ENCODE data around the gene RASEF. TPM values are rescaled to one million over a fixed set of nuclear protein-coding genes. Genes with fewer than 3 reads are reported as not detected.

Gene RASEF
- total RNA-seq, 2 experiments from 2014 or later = not detected

- DNase-seq = no peak
- Mint-ChIP-seq H3K27me3 (peaks cover 8% of the 10 kb centered on the region), H3K4me3 (no peak overlapping the region), H3K36me3 (no peaks in the 10 kb centered on the region), H3K27ac (no peak overlapping the region), H3K9me3 (ENCODE audit: low read depth) (no peaks in the 10 kb centered on the region), H3K4me1 (no peaks in the 10 kb centered on the region)
- no peak for ATAC-seq
- CTCF ChIA-PET = no interaction called here
Measured at GRCh38 chr9:83068414-83068813, 5.5 kb upstream of the RASEF start.

GRCh38 chr9:83067579-83067978, 4.6 kb upstream of the RASEF start:
- CTCF ChIA-PET = no interaction called here
- no peaks in the 10 kb centered on the region for H3K4me1 Mint-ChIP-seq
- no peaks in the 10 kb centered on the region for H3K9me3 Mint-ChIP-seq (ENCODE audit: low read depth)
- no peak overlapping the region for H3K27ac Mint-ChIP-seq
- DNase-seq (no peak), ATAC-seq (no peak)
- H3K4me3 Mint-ChIP-seq = no peak overlapping the region
- no peaks in the 10 kb centered on the region for H3K36me3 Mint-ChIP-seq
- peaks cover 11% of the 10 kb centered on the region for H3K27me3 Mint-ChIP-seq

GRCh38 chr9:83066771-83067170, 3.8 kb upstream of the RASEF start:
- CTCF ChIA-PET = no interaction called here
- Mint-ChIP-seq H3K27me3 (peaks cover 16% of the 10 kb centered on the region), H3K27ac (no peak overlapping the region)

GRCh38 chr9:83065233-83065632, 2.3 kb upstream of the RASEF start:
- Mint-ChIP-seq H3K4me1 (no peaks in the 10 kb centered on the region), H3K4me3 (no peak overlapping the region), H3K9me3 (ENCODE audit: low read depth) (peaks cover 2% of the 10 kb centered on the region), H3K27me3 (peaks cover 26% of the 10 kb centered on the region), H3K36me3 (peaks cover 1% of the 10 kb centered on the region), H3K27ac (no peak overlapping the region)
- CTCF ChIA-PET = no interaction called here
- ATAC-seq (no peak), DNase-seq (no peak)

More at GRCh38 chr9:83066771-83067170, 3.8 kb upstream of the RASEF start:
- H3K9me3 Mint-ChIP-seq (ENCODE audit: low read depth) = no peaks in the 10 kb centered on the region
- H3K4me3 Mint-ChIP-seq = no peak overlapping the region
- H3K4me1 Mint-ChIP-seq = no peaks in the 10 kb centered on the region
- peaks cover 1% of the 10 kb centered on the region for H3K36me3 Mint-ChIP-seq
- DNase-seq (no peak), ATAC-seq (no peak)

DNA sequence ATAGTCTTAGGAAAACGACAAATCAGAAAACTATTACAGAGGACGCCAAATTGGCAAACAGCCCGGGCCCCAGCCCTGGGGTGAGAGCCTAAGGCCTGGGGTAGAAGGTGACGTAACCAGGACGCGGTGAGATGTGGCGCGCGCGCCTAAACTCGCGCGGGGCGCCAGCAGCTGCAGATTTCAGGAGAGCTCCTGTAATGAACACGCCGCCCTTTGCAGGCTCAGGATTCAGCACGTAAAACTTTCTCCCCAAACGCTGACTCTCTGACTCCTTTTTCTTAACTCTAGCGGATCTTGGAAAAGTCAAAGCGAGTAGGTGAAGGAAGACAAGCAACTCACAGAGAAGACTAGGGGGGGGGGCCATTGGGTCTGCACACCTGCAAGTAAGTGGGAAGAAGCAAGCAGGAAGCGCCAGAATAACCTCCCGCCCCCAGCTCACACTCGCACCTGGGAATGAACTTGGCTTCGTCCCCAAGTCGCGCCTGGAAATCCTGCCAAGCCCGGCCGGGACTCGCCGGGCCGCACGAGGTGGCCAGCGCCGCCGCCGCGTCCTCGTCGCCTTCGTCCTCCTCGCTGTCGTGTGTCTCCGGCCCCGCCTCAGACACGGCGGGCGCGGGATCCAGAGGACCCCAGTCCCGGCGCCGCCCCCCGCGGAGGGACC, 822 bp downstream of the RASEF start:
- H3K27ac Mint-ChIP-seq = peak overlapping the region; percentile 34
- CTCF ChIA-PET = no interaction called here
- ATAC-seq (no peak), DNase-seq (no peak)
- peaks cover 4% of the 10 kb centered on the region for H3K9me3 Mint-ChIP-seq (ENCODE audit: low read depth)
- peaks cover 1% of the 10 kb centered on the region for H3K36me3 Mint-ChIP-seq
- no peaks in the 10 kb centered on the region for H3K4me1 Mint-ChIP-seq
- H3K27me3 Mint-ChIP-seq = peaks cover 26% of the 10 kb centered on the region
- H3K4me3 Mint-ChIP-seq = no peak overlapping the region

- no peak overlapping the region for H3K27ac Mint-ChIP-seq
Measured at GRCh38 chr9:83061036-83061435, 1.9 kb downstream of the RASEF start.

GRCh38 chr9:83060556-83060955, 2.4 kb downstream of the RASEF start:
- H3K27ac Mint-ChIP-seq = no peak overlapping the region
- no peak for ATAC-seq
- CTCF ChIA-PET = no interaction called here
- H3K27me3 Mint-ChIP-seq = peaks cover 26% of the 10 kb centered on the region
- no peak for DNase-seq
- no peak overlapping the region for H3K4me3 Mint-ChIP-seq
- H3K4me1 Mint-ChIP-seq = no peaks in the 10 kb centered on the region
- peaks cover 1% of the 10 kb centered on the region for H3K36me3 Mint-ChIP-seq
- H3K9me3 Mint-ChIP-seq (ENCODE audit: low read depth) = peaks cover 6% of the 10 kb centered on the region

More at GRCh38 chr9:83061036-83061435, 1.9 kb downstream of the RASEF start:
- ATAC-seq (no peak), DNase-seq (no peak)
- H3K36me3 Mint-ChIP-seq = peaks cover 1% of the 10 kb centered on the region
- H3K4me3 Mint-ChIP-seq = no peak overlapping the region
- CTCF ChIA-PET = no interaction called here
- H3K9me3 Mint-ChIP-seq (ENCODE audit: low read depth) = peaks cover 6% of the 10 kb centered on the region
- H3K4me1 Mint-ChIP-seq = no peaks in the 10 kb centered on the region
- peaks cover 26% of the 10 kb centered on the region for H3K27me3 Mint-ChIP-seq

DNA sequence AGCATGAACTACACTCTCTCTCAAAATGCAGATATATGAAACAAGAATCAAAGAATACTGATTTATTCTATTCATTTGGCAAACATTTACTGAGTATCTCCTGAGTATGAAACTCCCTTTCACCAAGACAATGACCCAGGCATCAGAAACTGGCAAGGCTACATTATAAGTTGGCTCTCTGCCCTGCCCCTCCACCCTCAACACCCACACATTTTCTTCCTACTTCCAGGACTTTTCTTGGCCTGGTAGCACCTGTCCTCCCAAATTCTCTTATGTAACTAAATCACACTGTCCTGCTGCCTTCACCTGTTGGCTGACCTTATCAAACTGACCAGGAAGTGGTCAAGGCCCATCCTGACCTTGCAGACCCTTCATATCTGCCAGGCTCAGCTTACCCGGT, 3.5 kb downstream of the RASEF start:
- Mint-ChIP-seq H3K4me3 (no peak overlapping the region), H3K36me3 (peaks cover 1% of the 10 kb centered on the region), H3K9me3 (ENCODE audit: low read depth) (peaks cover 10% of the 10 kb centered on the region), H3K27ac (no peak overlapping the region), H3K27me3 (peaks cover 26% of the 10 kb centered on the region), H3K4me1 (no peaks in the 10 kb centered on the region)
- ATAC-seq (no peak), DNase-seq (no peak)
- CTCF ChIA-PET = no interaction called here

- Mint-ChIP-seq H3K4me1 (no peaks in the 10 kb centered on the region), H3K4me3 (no peak overlapping the region), H3K9me3 (ENCODE audit: low read depth) (peaks cover 10% of the 10 kb centered on the region), H3K36me3 (no peaks in the 10 kb centered on the region), H3K27ac (no peak overlapping the region), H3K27me3 (peaks cover 11% of the 10 kb centered on the region)
- ATAC-seq = no peak
- DNase-seq = no peak
- CTCF ChIA-PET = no interaction called here
Measured at GRCh38 chr9:83056911-83057310, 6.0 kb downstream of the RASEF start.

DNA sequence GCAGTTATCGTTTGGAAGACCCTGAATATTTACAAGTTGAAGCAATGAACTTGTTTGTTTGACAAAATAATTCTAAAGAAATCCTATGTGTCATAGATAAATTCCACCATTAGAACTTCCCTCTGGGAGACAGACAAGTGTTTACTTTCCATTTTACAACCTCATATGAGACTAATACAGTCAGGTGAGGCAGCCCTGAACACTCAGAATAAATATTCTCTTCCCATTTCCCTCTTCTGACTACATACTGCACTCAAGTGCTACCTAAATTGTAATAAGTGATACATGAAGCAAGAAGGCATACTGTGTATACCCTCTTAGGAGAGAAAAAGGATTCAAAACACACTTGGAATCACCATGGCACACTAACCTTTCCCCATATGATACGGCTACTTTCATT, 6.8 kb downstream of the RASEF start:
- CTCF ChIA-PET = no interaction called here
- no peaks in the 10 kb centered on the region for H3K4me1 Mint-ChIP-seq
- no peak overlapping the region for H3K4me3 Mint-ChIP-seq
- no peak for DNase-seq
- no peak for ATAC-seq
- peaks cover 10% of the 10 kb centered on the region for H3K9me3 Mint-ChIP-seq (ENCODE audit: low read depth)
- H3K27me3 Mint-ChIP-seq = peaks cover 4% of the 10 kb centered on the region
- no peak overlapping the region for H3K27ac Mint-ChIP-seq
- no peaks in the 10 kb centered on the region for H3K36me3 Mint-ChIP-seq

DNA sequence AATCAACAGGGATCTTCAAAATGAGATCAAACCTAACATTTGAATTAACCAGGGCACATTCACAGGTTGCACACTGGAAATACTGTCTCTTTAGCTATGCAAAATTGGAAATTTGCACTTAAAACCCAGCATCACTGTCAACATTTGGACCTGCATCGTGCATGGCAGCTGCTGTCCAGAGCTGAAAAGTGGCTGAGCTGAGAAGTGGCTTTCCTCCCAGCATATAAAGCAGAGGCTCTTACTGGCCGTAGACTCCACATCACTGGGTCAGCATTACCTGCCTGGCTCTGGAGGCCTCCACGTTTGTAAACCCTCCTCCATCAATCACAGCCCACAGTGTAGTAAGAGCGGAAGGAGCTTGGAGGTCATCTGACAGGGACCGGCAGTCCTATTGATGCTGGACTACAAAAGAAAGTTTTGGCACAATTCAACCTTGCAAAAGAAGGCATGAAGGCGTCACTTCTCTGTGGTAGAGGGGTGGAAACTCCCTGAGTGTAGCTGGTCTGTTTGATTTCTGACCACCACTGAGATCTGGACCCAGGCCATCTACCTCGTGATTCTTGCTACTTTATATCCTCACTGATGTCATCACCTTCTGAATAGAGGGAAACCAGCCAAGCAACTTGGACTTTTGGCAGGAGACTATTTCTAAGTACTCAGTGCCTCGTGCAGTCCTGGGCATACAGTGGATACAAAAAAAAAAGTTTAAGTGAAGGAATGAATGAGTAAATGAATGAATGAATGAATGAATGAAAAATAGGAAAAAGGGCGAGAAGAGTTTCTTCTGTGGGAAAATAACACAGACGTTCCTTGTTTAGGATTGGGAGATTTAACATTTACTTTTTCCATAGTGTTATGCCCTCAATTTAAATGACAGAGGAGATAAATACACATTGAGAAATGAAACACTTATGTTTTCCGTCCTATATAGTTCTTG, 14.8 kb downstream of the RASEF start:
- H3K36me3 Mint-ChIP-seq = no peaks in the 10 kb centered on the region
- no peak for DNase-seq
- peaks cover 2% of the 10 kb centered on the region for H3K9me3 Mint-ChIP-seq (ENCODE audit: low read depth)
- no peak for ATAC-seq
- no peak overlapping the region for H3K4me3 Mint-ChIP-seq
- H3K4me1 Mint-ChIP-seq = no peaks in the 10 kb centered on the region
- no peak overlapping the region for H3K27ac Mint-ChIP-seq
- no peaks in the 10 kb centered on the region for H3K27me3 Mint-ChIP-seq
- CTCF ChIA-PET = no interaction called here

GRCh38 chr9:83043597-83043996, 19.3 kb downstream of the RASEF start:
- no peaks in the 10 kb centered on the region for H3K4me1 Mint-ChIP-seq
- no peak overlapping the region for H3K4me3 Mint-ChIP-seq
- CTCF ChIA-PET = no interaction called here
- H3K9me3 Mint-ChIP-seq (ENCODE audit: low read depth) = peaks cover 2% of the 10 kb centered on the region
- DNase-seq (no peak), ATAC-seq (no peak)
- H3K36me3 Mint-ChIP-seq = no peaks in the 10 kb centered on the region
- no peaks in the 10 kb centered on the region for H3K27me3 Mint-ChIP-seq
- H3K27ac Mint-ChIP-seq = no peak overlapping the region

DNA sequence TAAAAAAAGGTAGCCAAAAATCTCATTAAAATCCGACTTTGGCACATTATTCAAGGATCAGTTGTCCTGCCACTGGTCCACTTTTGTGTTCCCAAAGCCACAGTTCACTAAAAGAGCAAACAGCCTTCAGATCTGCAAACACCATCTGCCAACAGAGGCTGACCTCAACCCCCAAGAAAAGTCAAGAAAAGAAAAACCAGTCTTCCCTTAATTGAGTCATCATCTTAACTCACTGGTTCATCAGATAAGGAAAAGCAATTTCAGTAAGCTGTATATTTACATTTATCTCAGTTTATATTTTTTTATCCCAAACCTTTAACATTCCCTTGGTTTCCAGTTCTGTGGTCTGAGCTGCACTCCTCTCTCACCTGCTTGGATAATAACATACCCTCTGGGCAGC, 21.2 kb downstream of the RASEF start:
- Mint-ChIP-seq H3K4me1 (no peaks in the 10 kb centered on the region), H3K4me3 (no peak overlapping the region), H3K27me3 (no peaks in the 10 kb centered on the region), H3K36me3 (no peaks in the 10 kb centered on the region), H3K27ac (no peak overlapping the region), H3K9me3 (ENCODE audit: low read depth) (no peaks in the 10 kb centered on the region)
- CTCF ChIA-PET = no interaction called here
- DNase-seq (no peak), ATAC-seq (no peak)

- CTCF ChIA-PET = no interaction called here
Measured at GRCh38 chr9:83039303-83039702, 23.6 kb downstream of the RASEF start.

More at GRCh38 chr9:83039303-83039702, 23.6 kb downstream of the RASEF start:
- no peak for DNase-seq
- no peaks in the 10 kb centered on the region for H3K9me3 Mint-ChIP-seq (ENCODE audit: low read depth)
- no peak for ATAC-seq
- no peak overlapping the region for H3K4me3 Mint-ChIP-seq
- H3K36me3 Mint-ChIP-seq = no peaks in the 10 kb centered on the region
- no peaks in the 10 kb centered on the region for H3K4me1 Mint-ChIP-seq
- H3K27me3 Mint-ChIP-seq = no peaks in the 10 kb centered on the region
- H3K27ac Mint-ChIP-seq = no peak overlapping the region
